Stimulated activated CD4-positive, alpha-beta T cell treated with anti-CD3 and anti-CD28 coated beads, Interleukin-4, amount 100 ng/mL, for 1 hour (primary cell): ENCODE results near the gene DAD1.
A peak's percentile ranks its signal among the peaks of the same experiment; 100 is the strongest.
"Not testable (repeated sequence)": the region's sequence is repeated elsewhere in the genome, so short reads cannot be mapped to it uniquely, and the experiment has no call there.

Experiments
- DNase-seq: peaks from one replicate; pipeline ENCODE4 v3.0.0-alpha.2; 2020

The DAD1 gene

GRCh38 chr14:22598099-22598895, 9.3 kb upstream of the DAD1 start, which contains the start of gene ABHD4:
Gene ABHD4, plus strand, starts transcription at chr14:22598300. Its CDS starts 7 bp downstream, at chr14:22598307.
- peak; percentile 50 for DNase-seq

GRCh38 chr14:22597771-22598098, 8.7 kb upstream of the DAD1 start:
- DNase-seq: no peak

- no peak for DNase-seq
Measured at GRCh38 chr14:22597265-22597664, 8.2 kb upstream of the DAD1 start.

DNA sequence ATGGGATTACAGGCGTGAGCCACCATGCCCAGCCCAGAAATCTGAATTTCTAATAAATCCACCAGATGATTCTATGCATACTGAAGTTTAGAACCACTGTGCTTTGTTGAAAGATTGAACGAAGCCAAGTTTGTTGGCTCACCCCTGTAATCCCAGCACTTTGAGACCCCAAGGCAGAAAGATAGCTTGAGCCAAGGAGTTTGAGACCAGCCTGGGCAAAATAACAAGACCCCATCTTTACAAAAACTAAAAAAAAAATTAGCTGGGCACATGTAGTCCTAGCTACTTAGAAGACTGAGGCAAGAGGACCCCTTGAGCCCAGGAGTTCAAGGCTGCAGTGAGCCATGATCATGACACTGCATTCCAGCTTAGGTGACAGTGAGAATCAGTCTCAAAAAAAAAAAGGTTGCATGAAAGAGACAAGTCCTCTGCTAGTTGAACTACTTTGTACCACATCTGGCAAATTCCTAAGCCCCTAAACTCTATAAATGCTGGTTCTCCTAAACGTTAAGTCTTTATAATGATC, 7.4 kb upstream of the DAD1 start:
- no peak for DNase-seq

GRCh38 chr14:22594156-22594716, 5.2 kb upstream of the DAD1 start:
- DNase-seq: no peak

GRCh38 chr14:22593601-22594000, 4.6 kb upstream of the DAD1 start:
- DNase-seq: no peak

GRCh38 chr14:22593189-22593588, 4.2 kb upstream of the DAD1 start:
- no peak for DNase-seq

DNA sequence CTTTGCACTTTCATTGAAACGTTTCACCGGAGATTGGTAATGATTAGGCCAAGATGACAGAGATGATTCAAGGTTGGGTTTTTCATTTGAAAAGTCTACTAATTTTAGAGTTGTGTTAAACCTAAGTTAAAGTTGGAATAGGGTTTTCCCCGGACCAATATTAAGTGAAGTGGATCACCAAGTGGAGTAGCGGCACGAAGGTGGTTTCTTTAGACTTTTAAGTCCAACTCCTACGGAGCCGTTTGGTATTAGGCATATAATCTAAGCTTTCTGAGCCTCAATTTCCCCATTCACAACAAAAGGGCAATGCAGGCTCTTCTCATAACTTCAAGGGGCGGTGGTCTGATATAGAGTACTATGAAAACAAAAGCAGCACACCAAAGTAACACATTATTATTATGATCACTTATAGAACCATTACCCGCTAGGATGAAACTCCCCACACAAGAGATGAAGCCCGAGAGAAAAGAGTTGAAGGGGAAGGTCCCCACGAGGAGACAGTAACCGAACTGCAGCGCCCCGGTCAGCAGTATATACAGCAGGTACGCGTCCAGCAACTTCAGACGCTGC, 413 bp downstream of the DAD1 start:
- no peak for DNase-seq

- DNase-seq: not testable (repeated sequence)
Measured at GRCh38 chr14:22587677-22588422, 1.2 kb downstream of the DAD1 start.

DNA sequence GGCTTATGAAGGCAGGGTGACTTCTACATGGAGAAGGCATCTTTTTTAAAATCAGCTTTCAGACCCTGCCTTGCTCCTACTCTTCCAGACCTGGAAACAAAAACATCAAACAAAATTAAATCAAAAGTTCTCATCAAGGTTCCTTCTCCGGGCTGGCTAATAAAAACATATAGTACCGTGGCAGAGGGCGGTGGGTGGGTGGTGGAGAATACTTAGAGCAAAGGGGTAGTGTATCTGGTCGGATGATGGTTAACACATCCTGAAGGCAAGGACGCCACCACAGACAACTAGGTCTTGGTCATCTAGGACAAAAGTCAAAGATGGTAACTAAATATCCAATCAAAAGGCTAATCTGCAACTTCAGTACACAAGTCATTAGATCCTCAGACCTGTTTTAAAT, 1.8 kb downstream of the DAD1 start:
- no peak for DNase-seq

GRCh38 chr14:22583994-22584393, 5.0 kb downstream of the DAD1 start:
- no peak for DNase-seq

- no peak for DNase-seq
Measured at GRCh38 chr14:22580625-22581024, 8.4 kb downstream of the DAD1 start.

DNA sequence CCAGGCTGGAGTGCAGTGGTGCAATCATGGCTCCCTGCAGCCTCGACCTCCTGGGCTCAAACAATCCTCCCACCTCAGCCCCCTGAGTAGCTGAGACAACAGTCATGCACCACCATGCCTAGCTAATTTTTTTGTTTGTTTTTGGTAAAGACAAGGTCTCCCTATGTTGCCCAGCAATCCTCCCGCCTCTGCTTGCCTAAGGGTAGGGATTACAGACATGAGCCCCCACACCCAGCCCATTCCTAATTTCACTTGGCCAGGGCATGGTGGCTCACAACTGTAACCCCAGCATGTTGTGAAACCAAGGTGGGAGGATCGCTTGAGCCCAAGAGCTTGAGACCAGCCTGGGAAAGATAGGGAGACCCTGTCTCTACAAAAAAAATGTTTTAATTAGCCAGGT, 9.1 kb downstream of the DAD1 start:
- DNase-seq: no peak

- DNase-seq: no peak
Measured at GRCh38 chr14:22579236-22579635, 9.8 kb downstream of the DAD1 start.

DNA sequence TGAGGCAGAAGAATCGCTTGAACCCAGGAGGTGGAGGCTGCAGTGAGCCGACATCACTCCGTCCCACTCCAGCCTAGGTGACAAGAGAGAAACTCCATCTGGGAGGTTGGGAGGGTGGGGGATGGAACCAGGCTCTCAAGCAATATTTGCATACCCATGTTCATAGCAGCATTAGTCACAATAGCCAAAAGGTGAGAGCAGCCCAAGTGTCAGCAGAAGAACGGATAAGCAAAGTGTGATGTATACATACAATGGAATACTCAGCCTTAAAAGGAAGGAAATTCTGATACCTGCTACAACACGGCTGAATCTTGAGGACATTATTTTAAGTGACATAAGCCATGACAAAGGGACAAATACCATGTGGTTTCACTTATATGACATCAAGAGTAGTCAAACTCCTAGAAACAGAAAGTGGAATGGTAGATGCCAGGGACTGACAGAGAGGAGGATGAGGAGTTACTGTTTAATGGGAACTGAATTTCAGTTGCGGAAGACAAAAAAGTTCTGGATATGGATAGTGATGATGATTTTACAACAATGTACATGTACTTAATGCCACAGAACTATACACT, 11.6 kb downstream of the DAD1 start:
- no peak for DNase-seq

DNA sequence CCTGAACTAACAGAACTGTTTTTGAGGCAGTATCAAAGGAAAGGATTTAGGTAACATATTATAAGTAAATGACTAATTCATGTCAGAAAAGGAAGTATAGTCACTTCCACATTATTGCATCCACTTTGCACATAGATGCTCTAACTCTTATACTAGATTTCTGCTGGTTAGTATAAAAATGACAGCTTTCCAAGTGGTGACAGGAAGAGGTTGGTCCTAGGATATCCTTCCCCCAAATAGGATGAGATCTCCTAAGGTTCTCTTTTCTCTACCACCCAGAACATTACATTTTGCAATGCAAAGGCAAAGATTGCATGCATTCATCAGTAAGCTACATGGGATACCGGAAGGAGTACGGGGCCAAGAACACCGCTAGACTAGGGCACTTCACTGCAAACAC, 15.2 kb downstream of the DAD1 start:
- no peak for DNase-seq

DNA sequence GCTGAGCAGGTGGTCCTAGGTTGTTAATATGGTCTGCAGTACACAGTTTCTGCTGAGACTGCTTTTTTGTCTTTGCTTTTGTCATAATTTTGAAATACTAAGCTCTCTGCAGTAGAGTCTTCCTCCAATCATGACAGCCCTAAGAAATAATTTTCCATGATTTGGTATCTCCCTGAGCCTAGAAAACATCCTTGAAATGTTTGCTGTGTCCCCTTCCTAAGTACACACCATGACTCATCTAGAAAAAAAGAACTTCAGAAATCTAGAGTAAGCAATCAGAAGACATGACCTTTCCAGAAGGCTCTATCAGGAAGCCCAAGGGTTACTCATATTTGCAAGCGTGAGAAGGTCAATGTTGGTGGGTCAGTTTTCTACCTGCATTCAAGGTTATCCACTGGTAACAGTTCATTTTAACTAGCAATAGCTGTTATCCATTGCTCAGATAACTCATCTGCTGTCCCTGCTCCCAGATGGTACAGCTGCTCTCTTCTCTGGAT, 16.4 kb downstream of the DAD1 start:
- DNase-seq: no peak

DNA sequence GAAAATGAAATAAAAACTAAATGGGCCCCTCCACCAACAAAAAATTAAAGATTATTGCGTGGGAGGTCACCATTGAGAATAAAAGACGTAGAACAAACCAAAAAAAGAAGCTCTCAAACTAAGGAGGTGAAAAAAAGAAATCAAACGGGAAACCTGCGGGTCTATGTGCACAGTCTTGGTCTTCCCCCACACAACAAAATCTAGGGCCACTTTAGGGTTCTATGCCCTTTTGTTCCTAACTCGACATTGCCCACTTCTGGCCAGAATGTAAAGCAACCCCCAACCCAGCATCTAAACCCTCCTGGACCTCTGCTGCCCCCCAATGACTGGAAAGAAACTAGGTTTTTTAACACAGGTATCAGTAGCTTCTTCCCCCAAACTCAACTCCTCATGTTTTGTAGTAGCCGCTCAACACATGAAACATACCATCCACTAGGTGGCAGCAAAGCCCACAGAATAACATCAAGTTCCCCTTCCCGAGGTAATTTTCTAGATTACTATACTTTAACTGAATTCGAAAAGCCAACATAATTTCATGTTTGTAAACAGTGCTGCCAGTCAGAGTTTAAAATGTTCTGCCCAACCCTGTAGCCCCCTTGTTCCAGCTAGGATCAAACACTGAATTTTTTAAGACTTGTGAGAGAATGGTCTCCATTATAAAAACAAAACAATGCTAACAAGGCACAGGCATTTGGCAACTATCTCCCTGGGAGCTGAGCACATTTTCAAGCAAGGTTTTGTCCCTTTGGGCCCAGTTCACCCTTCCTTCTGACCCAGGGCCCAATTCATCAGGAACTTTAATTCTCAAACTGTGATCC, 18.7 kb downstream of the DAD1 start:
- peak; percentile 63 for DNase-seq

DNA sequence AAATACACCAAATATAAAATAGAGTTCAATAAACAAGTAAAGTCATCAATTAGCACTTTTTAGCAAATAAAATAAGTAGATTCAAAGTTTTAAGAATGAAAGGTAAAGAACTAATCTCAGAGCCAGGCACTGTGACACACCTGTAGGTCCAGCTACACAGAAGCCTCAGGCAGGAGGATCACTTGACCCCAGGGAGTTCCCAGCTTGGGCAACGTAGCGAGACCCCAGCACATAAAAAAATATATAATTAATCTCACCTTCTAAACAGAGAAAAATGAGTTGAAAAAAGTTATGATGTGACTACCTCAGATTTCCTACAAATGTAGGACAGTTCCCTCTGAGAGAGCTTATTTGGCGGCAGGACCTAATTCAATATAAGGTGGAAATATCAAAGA, 19.3 kb downstream of the DAD1 start:
- DNase-seq: no peak

- DNase-seq: no peak
Measured at GRCh38 chr14:22569106-22569736, 19.8 kb downstream of the DAD1 start.

DNA sequence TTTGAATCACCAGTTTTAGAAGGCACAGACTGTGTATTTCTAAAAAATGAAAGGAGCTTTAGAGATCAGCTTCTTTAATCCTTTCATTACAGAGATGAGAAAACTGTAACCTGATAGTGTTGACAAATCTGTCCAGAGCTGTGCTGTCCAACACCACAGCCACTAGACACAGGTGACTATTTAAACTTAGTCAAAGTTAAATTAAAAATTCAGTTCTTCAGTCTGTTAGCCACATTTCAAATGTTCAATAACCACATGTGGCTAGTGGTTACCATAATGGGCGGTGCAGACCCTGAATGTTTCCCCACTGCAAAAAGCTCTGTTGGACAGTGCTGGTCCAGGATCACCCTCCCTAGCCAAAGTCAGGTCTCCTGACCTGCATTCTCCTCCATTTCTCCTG, 21.6 kb downstream of the DAD1 start:
- no peak for DNase-seq

DNA sequence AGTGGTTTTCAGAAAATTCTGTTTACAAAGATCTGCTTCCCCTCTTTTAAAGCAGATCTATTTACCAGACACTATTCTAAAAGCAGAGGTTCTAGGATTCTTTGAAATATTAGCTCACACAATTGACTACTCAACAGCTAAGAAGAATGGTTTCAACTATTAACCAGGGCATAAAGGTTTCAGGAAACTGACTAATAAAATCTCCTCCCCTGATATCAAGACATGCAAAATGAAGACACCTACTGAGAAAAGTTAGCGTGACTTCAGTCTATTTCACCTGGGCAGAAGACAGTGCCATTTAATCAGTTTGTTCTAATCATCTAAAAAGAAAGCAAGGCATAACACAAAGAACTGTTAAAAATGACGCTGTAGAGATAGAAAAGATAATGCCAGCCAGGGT, 22.2 kb downstream of the DAD1 start:
- DNase-seq: no peak
